Keratinocyte (primary cell): ENCODE results near the gene WNT1. TPM values are rescaled to one million over a fixed set of nuclear protein-coding genes. Genes with fewer than 3 reads are reported as not detected.

Experiments used
- DNase-seq: peaks from one replicate; pipeline ENCODE4 v3.0.0-alpha.2; 2011; ENCODE audit warnings: low read depth, missing footprints, low spot score
- FAIRE-seq: peaks from 2 replicates; lab custom pipeline; 2011; peaks lifted over from hg19 to GRCh38; lab: Jason Lieb, UNC
- H2AFZ ChIP-seq: 2 replicates; pipeline ENCODE4 v1.6.0; 2012; ENCODE audit warnings: low read length, control low read depth, inconsistent platforms; ENCODE audit not compliant: control insufficient read depth
- H3K27ac ChIP-seq: 2 replicates; pipeline ENCODE4 v1.5.1; 2011; ENCODE audit warnings: low read length; ENCODE audit not compliant: control insufficient read depth, insufficient read depth
- H3K27me3 ChIP-seq: 3 replicates; pipeline ENCODE4 v1.6.0; 2011; ENCODE audit warnings: low read length; ENCODE audit not compliant: control insufficient read depth, insufficient read depth; ENCODE audit errors: extremely low read depth
- H3K36me3 ChIP-seq, 2 experiments: 2 replicates in 1 of 2; 3 replicates in 1 of 2; pipeline ENCODE4 v1.5.1; 2011; ENCODE audit warnings: low read length in 2 of 2, mild to moderate bottlenecking in 1 of 2; ENCODE audit not compliant: control insufficient read depth in 2 of 2, insufficient read depth in 2 of 2; ENCODE audit errors: extremely low read depth in 1 of 2
- H3K4me1 ChIP-seq: 3 replicates; pipeline ENCODE4 v1.5.1; 2011; ENCODE audit warnings: low read length; ENCODE audit not compliant: control insufficient read depth, insufficient read depth; ENCODE audit errors: extremely low read depth
- H3K4me2 ChIP-seq: 3 replicates; pipeline ENCODE4 v1.6.0; 2011; ENCODE audit warnings: low read depth, low read length; ENCODE audit not compliant: control insufficient read depth, insufficient read depth; ENCODE audit errors: extremely low read depth
- H3K4me3 ChIP-seq, 3 experiments: fragments of 200-600 bp in 1 of 3; sonication (generic) in 1 of 3; 2 replicates in 2 of 3; 3 replicates in 1 of 3; pipeline ENCODE4 v1.5.1; 2011 to 2016; ENCODE audit warnings: low read length in 3 of 3, mild to moderate bottlenecking in 3 of 3, control low read depth in 2 of 3, inconsistent platforms in 1 of 3, low read depth in 1 of 3, mixed read lengths in 1 of 3, mixed run types in 1 of 3, moderate library complexity in 1 of 3; ENCODE audit not compliant: control insufficient read depth in 2 of 3, insufficient read depth in 2 of 3; ENCODE audit errors: extremely low read depth in 1 of 3
- H3K79me2 ChIP-seq: 2 replicates; pipeline ENCODE4 v1.6.0; 2012; ENCODE audit warnings: low read length; ENCODE audit not compliant: control insufficient read depth, insufficient read depth
- H3K9ac ChIP-seq: 3 replicates; pipeline ENCODE4 v1.6.0; 2011; ENCODE audit warnings: low read length; ENCODE audit not compliant: control insufficient read depth, insufficient read depth; ENCODE audit errors: extremely low read depth
- H3K9me1 ChIP-seq: 3 replicates; pipeline ENCODE4 v1.6.0; 2011; ENCODE audit warnings: low read length; ENCODE audit not compliant: control insufficient read depth, insufficient read depth; ENCODE audit errors: extremely low read depth
- H3K9me3 ChIP-seq: 2 replicates; pipeline ENCODE4 v1.5.1; 2012; ENCODE audit warnings: low read depth, low read length; ENCODE audit not compliant: control insufficient read depth
- H4K20me1 ChIP-seq: 3 replicates; pipeline ENCODE4 v1.6.0; 2011; ENCODE audit warnings: low read length; ENCODE audit not compliant: control insufficient read depth, insufficient read depth; ENCODE audit errors: extremely low read depth
- EZH2 ChIP-seq: IDR thresholded peaks from one replicate; pipeline ENCODE4 v1.6.1; 2012; ENCODE audit warnings: inconsistent platforms, mild to moderate bottlenecking, low read length, moderate library complexity
- dilution Hi-C: fragments of 300-500 bp; cut with MboI; formaldehyde crosslinking; loops from one replicate; pipeline ENCODE4 v1.7.0; 2020; ENCODE audit warnings: low sequenced_read_pairs; ENCODE audit not compliant: extremely low pct_ligation_motif_present
- polyA plus RNA-seq, 5 experiments: library from polyadenylated mRNA; depleted of rRNA in 3 of 5; stranded (reverse) in 3 of 5; stranded (forward) in 1 of 5; unstranded in 1 of 5; fragments of >200 nt; gene quantifications; 1 replicate in 1 of 5; 2 replicates in 3 of 5; 3 replicates in 1 of 5; pipeline versions ENCODE4 v1.2.1 to v1.2.3, GENCODE V29; 2011 to 2012; ENCODE audit warnings: missing spikeins in 2 of 5, low read depth in 1 of 5, low replicate concordance in 1 of 5
- TF ChIP-seq, protein P1 (sequence below), 3 experiments: IDR thresholded peaks in 1 of 3; conservative IDR thresholded peaks in 1 of 3; optimal IDR thresholded peaks in 1 of 3; 2 replicates in 2 of 3; 3 replicates in 1 of 3; pipeline versions ENCODE3 to v1.5.1; 2011; ENCODE audit warnings: low read length in 3 of 3, mild to moderate bottlenecking in 3 of 3, moderate library complexity in 2 of 3, control low read depth in 1 of 3, inconsistent platforms in 1 of 3; ENCODE audit not compliant: insufficient read depth in 2 of 3; ENCODE audit errors: extremely low read depth in 1 of 3

Gene WNT1
- polyA plus RNA-seq, 1 donor (not counting 4 experiments of a cell fraction or from before 2014, with no cell fraction given): not detected

DNA sequence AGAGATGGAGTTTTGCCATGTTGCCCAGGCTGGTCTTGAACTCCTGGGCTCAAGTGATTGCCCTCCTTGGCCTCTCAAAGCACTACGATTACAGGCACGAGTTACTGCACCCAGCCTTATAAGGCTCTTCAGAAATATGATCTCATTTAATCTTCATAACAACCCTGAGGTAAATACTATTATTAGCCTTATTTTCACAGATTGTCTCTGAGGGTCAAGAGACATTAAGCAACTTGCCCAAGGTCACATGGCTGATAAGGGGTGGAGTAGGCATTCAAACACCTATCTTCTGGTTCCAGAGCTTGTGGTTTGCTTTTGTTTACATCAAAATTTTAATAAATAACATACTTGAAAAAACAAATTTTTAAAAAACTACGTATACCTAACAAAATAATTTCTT, 35.3 kb downstream of the WNT1 start:
- no peak overlapping the region for H3K9ac ChIP-seq
- no peak overlapping the region for H3K4me2 ChIP-seq
- H2AFZ ChIP-seq: no peak overlapping the region
- no peak for FAIRE-seq
- H4K20me1 ChIP-seq: no peaks in the 10 kb centered on the region
- H3K36me3 ChIP-seq: peaks cover 15 to 18% of the 10 kb centered on the region in 2 experiments
- no peaks in the 10 kb centered on the region for H3K9me1 ChIP-seq
- no peak overlapping the region for H3K27ac ChIP-seq
- no peak for DNase-seq
- dilution Hi-C loops: no loop called here
- no peaks in the 10 kb centered on the region for H3K27me3 ChIP-seq
- no peak overlapping the region for H3K4me3 ChIP-seq
- H3K79me2 ChIP-seq: peaks cover 33% of the 10 kb centered on the region
- TF ChIP-seq, protein P1, sequence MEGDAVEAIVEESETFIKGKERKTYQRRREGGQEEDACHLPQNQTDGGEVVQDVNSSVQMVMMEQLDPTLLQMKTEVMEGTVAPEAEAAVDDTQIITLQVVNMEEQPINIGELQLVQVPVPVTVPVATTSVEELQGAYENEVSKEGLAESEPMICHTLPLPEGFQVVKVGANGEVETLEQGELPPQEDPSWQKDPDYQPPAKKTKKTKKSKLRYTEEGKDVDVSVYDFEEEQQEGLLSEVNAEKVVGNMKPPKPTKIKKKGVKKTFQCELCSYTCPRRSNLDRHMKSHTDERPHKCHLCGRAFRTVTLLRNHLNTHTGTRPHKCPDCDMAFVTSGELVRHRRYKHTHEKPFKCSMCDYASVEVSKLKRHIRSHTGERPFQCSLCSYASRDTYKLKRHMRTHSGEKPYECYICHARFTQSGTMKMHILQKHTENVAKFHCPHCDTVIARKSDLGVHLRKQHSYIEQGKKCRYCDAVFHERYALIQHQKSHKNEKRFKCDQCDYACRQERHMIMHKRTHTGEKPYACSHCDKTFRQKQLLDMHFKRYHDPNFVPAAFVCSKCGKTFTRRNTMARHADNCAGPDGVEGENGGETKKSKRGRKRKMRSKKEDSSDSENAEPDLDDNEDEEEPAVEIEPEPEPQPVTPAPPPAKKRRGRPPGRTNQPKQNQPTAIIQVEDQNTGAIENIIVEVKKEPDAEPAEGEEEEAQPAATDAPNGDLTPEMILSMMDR (optimal IDR thresholded peaks at IDR 0.05 in 1 of 3, IDR thresholded peaks at IDR 0.05 in 1 of 3, conservative IDR thresholded peaks at IDR 0.05 in 1 of 3; ENCODE audit: extremely low read depth in 1 of 3, insufficient read depth in 2 of 3, low read length in 3 of 3): no peak
- TF ChIP-seq EZH2: no peak
- H3K4me1 ChIP-seq: peaks cover 3% of the 10 kb centered on the region
- H3K9me3 ChIP-seq: no peaks in the 10 kb centered on the region

DNA sequence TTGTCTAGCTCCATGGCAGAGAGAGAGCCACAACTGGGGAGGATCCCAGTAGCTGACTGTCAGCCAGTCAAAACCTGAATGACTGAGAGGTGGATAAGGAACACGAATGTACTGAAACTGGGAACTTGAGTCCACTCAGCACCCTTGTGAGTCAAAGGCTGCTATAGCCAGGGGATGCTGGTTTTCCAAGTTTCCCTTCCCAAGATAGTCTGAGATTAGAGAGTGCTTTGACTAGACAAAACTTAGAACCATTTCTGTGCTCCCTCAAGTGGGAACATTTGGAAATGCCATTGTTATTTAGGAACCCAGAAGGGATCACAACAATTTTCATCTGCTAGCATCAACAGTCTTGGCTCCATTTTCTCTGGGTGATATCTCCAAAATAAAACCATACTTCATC, 36.4 kb downstream of the WNT1 start:
- Histone ChIP-seq H3K4me2 (no peak overlapping the region), H3K79me2 (peaks cover 33% of the 10 kb centered on the region), H3K36me3 (peaks cover 13 to 18% of the 10 kb centered on the region in 2 experiments), H3K27me3 (no peaks in the 10 kb centered on the region), H3K27ac (no peak overlapping the region), H4K20me1 (no peaks in the 10 kb centered on the region), H3K4me1 (peaks cover 3% of the 10 kb centered on the region), H3K9me3 (no peaks in the 10 kb centered on the region), H3K9ac (no peak overlapping the region), H2AFZ (no peak overlapping the region), H3K4me3 (no peak overlapping the region), H3K9me1 (no peaks in the 10 kb centered on the region)
- no peak for DNase-seq
- TF ChIP-seq, protein P1 (optimal IDR thresholded peaks at IDR 0.05 in 1 of 3, IDR thresholded peaks at IDR 0.05 in 1 of 3, conservative IDR thresholded peaks at IDR 0.05 in 1 of 3; ENCODE audit: extremely low read depth in 1 of 3, insufficient read depth in 2 of 3, low read length in 3 of 3): peak in 2 of 3 experiments; percentile 19 to 23
- no peak for TF ChIP-seq EZH2
- no peak for FAIRE-seq
- dilution Hi-C loops: no loop called here
